SK-N-SH (cell line): Measurements from ENCODE around the gene OXGR1. TPM values are rescaled to one million over a fixed set of nuclear protein-coding genes. Genes with fewer than 3 reads are reported as not detected.

Experiments used
- CTCF ChIA-PET: fragments of 300-600, 350-600 bp; formaldehyde crosslinking; extraction: SDS; loops from one replicate; lab custom pipeline; 2021; lab: Yijun Ruan, JAX
- POLR2A ChIA-PET: fragments of 350-600 bp; sonication (Branson Sonifier 250); formaldehyde crosslinking; extraction: SDS; loops from one replicate; lab custom pipeline; 2020; ENCODE audit warnings: antibody characterized with exemption, inconsistent platforms; lab: Yijun Ruan, JAX
- DNase-seq: peaks from one replicate; pipeline ENCODE4 v3.0.0; 2012
- H2AFZ ChIP-seq: fragments of 200-600 bp; sonication (generic); 2 replicates; pipeline ENCODE4 v1.8.1; 2016; ENCODE audit warnings: antibody characterized with exemption, mild to moderate bottlenecking, low read depth
- H3F3A ChIP-seq: fragments of 200-600 bp; sonication (generic); replicated peaks from 2 replicates; pipeline ENCODE3; 2016; ENCODE audit warnings: antibody characterized with exemption, mild to moderate bottlenecking; ENCODE audit not compliant: insufficient read depth
- H3K27ac ChIP-seq, 2 experiments: fragments of 200-500 bp in 1 of 2; fragments of 200-600 bp in 1 of 2; sonication (Bioruptor generic) in 1 of 2; sonication (generic), shearing (Covaris generic) in 1 of 2; 2 replicates each; pipeline versions ENCODE4 v1.5.1 to v1.6.1; 2014 to 2016; ENCODE audit warnings: low read depth in 2 of 2, inconsistent platforms in 1 of 2, low read length in 1 of 2, mild to moderate bottlenecking in 1 of 2, mixed read lengths in 1 of 2
- H3K27me3 ChIP-seq: fragments of 200-600 bp; sonication (generic), shearing (Covaris generic); 2 replicates; pipeline ENCODE4 v1.6.1; 2016; ENCODE audit warnings: mixed run types; ENCODE audit not compliant: insufficient read depth
- H3K36me3 ChIP-seq, 2 experiments: fragments of 200-500 bp in 1 of 2; fragments of 200-600 bp in 1 of 2; sonication (Bioruptor generic) in 1 of 2; sonication (generic) in 1 of 2; replicated peaks in 1 of 2; 2 replicates each; pipeline versions ENCODE3 to v1.5.1; 2014 to 2016; ENCODE audit warnings: low read length in 1 of 2, mild to moderate bottlenecking in 1 of 2; ENCODE audit not compliant: insufficient read depth in 2 of 2, control insufficient read depth in 1 of 2
- H3K4me1 ChIP-seq, 2 experiments: fragments of 200-500 bp in 1 of 2; fragments of 200-600 bp in 1 of 2; sonication (Bioruptor generic) in 1 of 2; sonication (generic), shearing (Covaris generic) in 1 of 2; 2 replicates each; pipeline versions ENCODE4 v1.5.1 to v1.6.1; 2014 to 2016; ENCODE audit warnings: low read depth in 1 of 2, low read length in 1 of 2, mixed run types in 1 of 2; ENCODE audit not compliant: insufficient read depth in 2 of 2, control insufficient read depth in 1 of 2
- H3K4me2 ChIP-seq: fragments of 200-600 bp; sonication (generic), shearing (Covaris generic); 2 replicates; pipeline ENCODE4 v1.6.1; 2017; ENCODE audit warnings: mixed run types
- H3K4me3 ChIP-seq, 2 experiments: fragments of 200-500 bp in 1 of 2; fragments of 200-600 bp in 1 of 2; sonication (Bioruptor generic) in 1 of 2; sonication (generic), shearing (Covaris generic) in 1 of 2; 2 replicates each; pipeline versions ENCODE4 v1.5.1 to v1.8.1; 2014 to 2016; ENCODE audit warnings: low read depth in 2 of 2, inconsistent platforms in 1 of 2, low read length in 1 of 2, mild to moderate bottlenecking in 1 of 2, mixed read lengths in 1 of 2, moderate library complexity in 1 of 2
- H3K79me2 ChIP-seq: fragments of 200-600 bp; sonication (generic); 2 replicates; pipeline ENCODE4 v1.8.1; 2017; ENCODE audit warnings: mild to moderate bottlenecking; ENCODE audit not compliant: insufficient read depth
- H3K9ac ChIP-seq: fragments of 200-600 bp; sonication (generic); 2 replicates; pipeline ENCODE4 v1.6.1; 2017; ENCODE audit warnings: mixed run types
- H3K9me2 ChIP-seq: fragments of 200-600 bp; sonication (generic); 2 replicates; pipeline ENCODE4 v1.6.1; 2017; ENCODE audit warnings: mixed run types
- H3K9me3 ChIP-seq: fragments of 200-600 bp; sonication (generic); 2 replicates; pipeline ENCODE4 v1.6.1; 2017; ENCODE audit warnings: mixed run types, mild to moderate bottlenecking, moderate library complexity
- H4K20me1 ChIP-seq: fragments of 200-600 bp; sonication (generic); 2 replicates; pipeline ENCODE4 v1.6.1; 2017; ENCODE audit warnings: mild to moderate bottlenecking, mixed run types; ENCODE audit not compliant: insufficient read depth
- JUND ChIP-seq: IDR thresholded peaks from 2 replicates; pipeline ENCODE4 v1.4.0; 2012
- NFIC ChIP-seq: IDR thresholded peaks from 2 replicates; pipeline ENCODE4 v1.4.0; 2012; ENCODE audit warnings: borderline replicate concordance
- REST ChIP-seq: IDR thresholded peaks from 2 replicates; pipeline ENCODE4 v1.6.1; 2012; ENCODE audit warnings: mild to moderate bottlenecking, low read depth, low read length, moderate library complexity
- RFX5 ChIP-seq: IDR thresholded peaks from 2 replicates; pipeline ENCODE4 v1.6.1; 2012; ENCODE audit warnings: mild to moderate bottlenecking, improper control_type of control experiment, low read length
- SIN3A ChIP-seq: IDR thresholded peaks from 2 replicates; pipeline ENCODE4 v1.6.1; 2012; ENCODE audit warnings: low read depth, mild to moderate bottlenecking, low read length, moderate library complexity, borderline replicate concordance
- TCF12 ChIP-seq: IDR thresholded peaks from 2 replicates; pipeline ENCODE4 v1.4.0; 2012
- USF2 ChIP-seq: fragments of 150-350 bp; IDR thresholded peaks from 2 replicates; pipeline ENCODE4 v1.6.1; 2017; ENCODE audit warnings: antibody characterized with exemption, low read length, low read depth, borderline replicate concordance
- ZBTB33 ChIP-seq: IDR thresholded peaks from 2 replicates; pipeline ENCODE4 v1.4.0; 2012; ENCODE audit warnings: low read depth, borderline replicate concordance
- WGBS: methylation state at CpG from one replicate; pipeline ENCODE4 v1.1.6; 2017; ENCODE audit warnings: low lambda C conversion rate; 5-methylcytosine and 5-hydroxymethylcytosine counted together
- polyA plus RNA-seq, 3 experiments: library from polyadenylated mRNA; depleted of rRNA; stranded (reverse); fragments of >200 nt; gene quantifications; 2 replicates each; pipeline ENCODE4 v1.2.3, GENCODE V29; 2012

OXGR1 gene
- polyA plus RNA-seq, 1 of the 3 experiments (the other 2 are of a cell fraction), result not detected

- no peak for TF ChIP-seq REST
- TF ChIP-seq, all 33 proteins: peak for 0
These were observed 41.7 kb downstream of the OXGR1 start (continued) for GRCh38 chr13:96952595-96952994.

GRCh38 chr13:96948127-96948526 lies 46.1 kb downstream of the OXGR1 start:
- Histone ChIP-seq H3F3A (no peaks in the 10 kb centered on the region), H3K4me1 (no peaks in the 10 kb centered on the region), H3K27me3 (no peaks in the 10 kb centered on the region), H3K27ac (no peak overlapping the region), H3K36me3 (no peaks in the 10 kb centered on the region), H2AFZ (no peak overlapping the region), H3K9me2 (no peaks in the 10 kb centered on the region), H3K9ac (no peak overlapping the region), H3K79me2 (no peaks in the 10 kb centered on the region), H3K4me2 (no peak overlapping the region), H4K20me1 (no peaks in the 10 kb centered on the region), H3K4me3 (no peak overlapping the region), H3K9me3 (no peaks in the 10 kb centered on the region)
- CTCF ChIA-PET, result interaction anchor here (7.7 kb wide), 1 partner anchor 10 kb away, joined by 39 read pairs; no protein-coding TSS in a partner anchor
- TF ChIP-seq USF2 (no peak), TCF12 (no peak), JUND (no peak)
- POLR2A ChIA-PET, result no interaction called here
- WGBS, result 62% methylated on average over 11 of the region's 11 CpGs
- no peak for DNase-seq

- ChIA-PET POLR2A (no interaction called here), CTCF (interaction anchor here (7.7 kb wide), 1 partner anchor 11 kb away, joined by 39 read pairs; no protein-coding TSS in a partner anchor)
- WGBS, result 70% methylated on average over 27 of the region's 27 CpGs
- Histone ChIP-seq H3K9me2 (no peaks in the 10 kb centered on the region), H3K79me2 (no peaks in the 10 kb centered on the region), H3K4me1 (no peaks in the 10 kb centered on the region), H3K4me2 (no peak overlapping the region), H4K20me1 (no peaks in the 10 kb centered on the region), H3K27me3 (no peaks in the 10 kb centered on the region), H3F3A (no peaks in the 10 kb centered on the region), H3K9me3 (no peaks in the 10 kb centered on the region), H3K27ac (no peak overlapping the region), H2AFZ (no peak overlapping the region), H3K36me3 (no peaks in the 10 kb centered on the region), H3K9ac (no peak overlapping the region), H3K4me3 (no peak overlapping the region)
- no peak for TF ChIP-seq SIN3A
- no peak for TF ChIP-seq RFX5
- TF ChIP-seq ZBTB33, result no peak
- TF ChIP-seq NFIC, result no peak
- no peak for DNase-seq
These were observed 46.8 kb downstream of the OXGR1 start for GRCh38 chr13:96947343-96947910.
